ENCODE results near the gene CENPP.

CENPP gene

DNA sequence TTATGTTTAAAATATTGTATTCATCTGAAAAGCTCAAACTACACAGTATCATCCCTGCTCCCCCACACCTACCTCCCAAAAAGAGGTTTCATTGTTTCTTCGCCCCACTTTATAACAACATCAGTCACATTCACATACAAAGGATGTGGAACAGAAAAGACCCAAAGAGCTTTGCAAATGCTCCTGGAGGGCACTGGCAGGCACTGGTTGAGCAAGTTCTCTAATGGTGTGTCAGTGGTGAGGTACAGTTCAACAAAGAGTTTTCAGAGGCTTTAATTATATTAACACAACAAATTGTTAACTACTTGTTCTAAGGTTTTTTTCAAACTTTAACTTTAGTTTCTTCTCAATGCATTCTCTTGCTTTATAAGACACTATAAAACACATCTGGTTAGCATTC, 264.2 kb downstream of the CENPP start:
- no peaks in the 10 kb centered on the region for H4K20me1 ChIP-seq (ENCODE audit: low read depth, low read length)
- no peak for TF ChIP-seq EZH2phosphoT487 (conservative IDR thresholded peaks at IDR 0.05; ENCODE audit: low read length)
- TF ChIP-seq, protein P1, sequence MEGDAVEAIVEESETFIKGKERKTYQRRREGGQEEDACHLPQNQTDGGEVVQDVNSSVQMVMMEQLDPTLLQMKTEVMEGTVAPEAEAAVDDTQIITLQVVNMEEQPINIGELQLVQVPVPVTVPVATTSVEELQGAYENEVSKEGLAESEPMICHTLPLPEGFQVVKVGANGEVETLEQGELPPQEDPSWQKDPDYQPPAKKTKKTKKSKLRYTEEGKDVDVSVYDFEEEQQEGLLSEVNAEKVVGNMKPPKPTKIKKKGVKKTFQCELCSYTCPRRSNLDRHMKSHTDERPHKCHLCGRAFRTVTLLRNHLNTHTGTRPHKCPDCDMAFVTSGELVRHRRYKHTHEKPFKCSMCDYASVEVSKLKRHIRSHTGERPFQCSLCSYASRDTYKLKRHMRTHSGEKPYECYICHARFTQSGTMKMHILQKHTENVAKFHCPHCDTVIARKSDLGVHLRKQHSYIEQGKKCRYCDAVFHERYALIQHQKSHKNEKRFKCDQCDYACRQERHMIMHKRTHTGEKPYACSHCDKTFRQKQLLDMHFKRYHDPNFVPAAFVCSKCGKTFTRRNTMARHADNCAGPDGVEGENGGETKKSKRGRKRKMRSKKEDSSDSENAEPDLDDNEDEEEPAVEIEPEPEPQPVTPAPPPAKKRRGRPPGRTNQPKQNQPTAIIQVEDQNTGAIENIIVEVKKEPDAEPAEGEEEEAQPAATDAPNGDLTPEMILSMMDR (IDR thresholded peaks at IDR 0.05; ENCODE audit: insufficient read depth, low read length, poor library complexity, severe bottlenecking), result no peak
- H3K9ac ChIP-seq (ENCODE audit: low read length), result no peak overlapping the region
- no peaks in the 10 kb centered on the region for H3K27me3 ChIP-seq (ENCODE audit: low read length)
- H3K9me2 ChIP-seq (replicated peaks; ENCODE audit: insufficient read depth, low read length), result no peaks in the 10 kb centered on the region
- H2AFZ ChIP-seq (ENCODE audit: low read depth, low read length, severe bottlenecking), result no peak overlapping the region
- H3K27ac ChIP-seq (ENCODE audit: low read depth, low read length), result no peak overlapping the region
- H3K36me3 ChIP-seq (ENCODE audit: low read length), result no peaks in the 10 kb centered on the region
- H3K79me2 ChIP-seq (ENCODE audit: insufficient read depth, low read length), result no peaks in the 10 kb centered on the region
- no peak overlapping the region for H3K4me2 ChIP-seq (ENCODE audit: low read depth, low read length, poor library complexity, severe bottlenecking)
- H3K9me3 ChIP-seq (ENCODE audit: insufficient read depth, low read length), result no peaks in the 10 kb centered on the region
- no peak overlapping the region for H3K4me3 ChIP-seq (ENCODE audit: insufficient read depth, low read length, poor library complexity, severe bottlenecking)
- H3F3A ChIP-seq (ENCODE audit: insufficient read depth), result no peaks in the 10 kb centered on the region

DNA sequence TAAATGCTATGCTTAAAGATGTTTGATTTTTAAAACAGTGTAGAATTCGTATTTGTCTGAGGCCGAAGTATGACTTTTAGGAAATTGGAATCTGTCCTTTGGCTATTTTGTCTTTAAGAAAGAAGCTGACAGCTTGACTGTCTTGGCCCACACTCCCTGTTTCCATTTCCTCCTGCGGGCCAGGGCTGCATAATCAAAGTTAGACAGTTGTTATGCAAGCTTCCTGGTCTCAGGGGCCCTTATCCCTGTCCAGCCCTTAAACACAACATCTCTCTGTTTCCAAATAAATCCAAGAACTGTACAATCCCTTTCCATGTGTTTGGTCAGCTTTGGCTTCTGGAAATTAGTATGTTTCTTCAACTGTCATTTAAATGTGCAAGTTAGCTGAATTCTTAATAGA, 264.6 kb downstream of the CENPP start:
- H3K9me2 ChIP-seq (replicated peaks; ENCODE audit: insufficient read depth, low read length), result no peaks in the 10 kb centered on the region
- no peak for TF ChIP-seq EZH2phosphoT487 (conservative IDR thresholded peaks at IDR 0.05; ENCODE audit: low read length)
- TF ChIP-seq, protein P1 (IDR thresholded peaks at IDR 0.05; ENCODE audit: insufficient read depth, low read length, poor library complexity, severe bottlenecking), result no peak
- no peak overlapping the region for H2AFZ ChIP-seq (ENCODE audit: low read depth, low read length, severe bottlenecking)
- H3K4me2 ChIP-seq (ENCODE audit: low read depth, low read length, poor library complexity, severe bottlenecking), result no peak overlapping the region
- no peak overlapping the region for H3K4me3 ChIP-seq (ENCODE audit: insufficient read depth, low read length, poor library complexity, severe bottlenecking)
- H3K9me3 ChIP-seq (ENCODE audit: insufficient read depth, low read length), result no peaks in the 10 kb centered on the region
- no peaks in the 10 kb centered on the region for H3K36me3 ChIP-seq (ENCODE audit: low read length)
- H3K27ac ChIP-seq (ENCODE audit: low read depth, low read length), result no peak overlapping the region
- no peaks in the 10 kb centered on the region for H3K27me3 ChIP-seq (ENCODE audit: low read length)
- H3K9ac ChIP-seq (ENCODE audit: low read length), result no peak overlapping the region
- no peaks in the 10 kb centered on the region for H4K20me1 ChIP-seq (ENCODE audit: low read depth, low read length)
- no peaks in the 10 kb centered on the region for H3F3A ChIP-seq (ENCODE audit: insufficient read depth)
- no peaks in the 10 kb centered on the region for H3K79me2 ChIP-seq (ENCODE audit: insufficient read depth, low read length)

DNA sequence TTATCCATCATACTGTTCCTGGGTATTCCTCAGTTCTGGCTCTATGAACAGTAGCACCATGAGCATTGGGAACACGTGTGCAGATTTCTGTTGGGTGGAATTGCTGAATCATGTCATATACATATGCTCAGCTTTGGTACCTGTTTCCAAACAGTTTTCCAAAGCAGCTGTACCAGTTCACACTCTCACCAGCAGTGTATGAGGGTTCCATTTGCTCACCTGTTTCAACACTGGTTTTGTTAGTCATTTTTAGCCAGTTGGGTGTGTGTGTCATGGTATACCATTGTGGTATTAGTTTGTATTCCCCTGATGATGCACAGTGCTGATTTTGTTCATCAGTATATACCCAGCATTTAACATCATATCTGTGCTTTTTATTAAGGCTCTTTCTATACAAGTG, 266.8 kb downstream of the CENPP start:
- no peaks in the 10 kb centered on the region for H3F3A ChIP-seq (ENCODE audit: insufficient read depth)
- no peaks in the 10 kb centered on the region for H3K36me3 ChIP-seq (ENCODE audit: low read length)
- no peak overlapping the region for H3K4me2 ChIP-seq (ENCODE audit: low read depth, low read length, poor library complexity, severe bottlenecking)
- H3K9me2 ChIP-seq (replicated peaks; ENCODE audit: insufficient read depth, low read length), result no peaks in the 10 kb centered on the region
- H3K4me3 ChIP-seq (ENCODE audit: insufficient read depth, low read length, poor library complexity, severe bottlenecking), result no peak overlapping the region
- H3K9me3 ChIP-seq (ENCODE audit: insufficient read depth, low read length), result no peaks in the 10 kb centered on the region
- no peak overlapping the region for H2AFZ ChIP-seq (ENCODE audit: low read depth, low read length, severe bottlenecking)
- H4K20me1 ChIP-seq (ENCODE audit: low read depth, low read length), result no peaks in the 10 kb centered on the region
- H3K27me3 ChIP-seq (ENCODE audit: low read length), result no peaks in the 10 kb centered on the region
- no peak for TF ChIP-seq EZH2phosphoT487 (conservative IDR thresholded peaks at IDR 0.05; ENCODE audit: low read length)
- TF ChIP-seq, protein P1 (IDR thresholded peaks at IDR 0.05; ENCODE audit: insufficient read depth, low read length, poor library complexity, severe bottlenecking), result no peak
- no peak overlapping the region for H3K27ac ChIP-seq (ENCODE audit: low read depth, low read length)
- no peaks in the 10 kb centered on the region for H3K79me2 ChIP-seq (ENCODE audit: insufficient read depth, low read length)
- H3K9ac ChIP-seq (ENCODE audit: low read length), result no peak overlapping the region
